ENCODE measurements around the gene JTB.

JTB gene

DNA sequence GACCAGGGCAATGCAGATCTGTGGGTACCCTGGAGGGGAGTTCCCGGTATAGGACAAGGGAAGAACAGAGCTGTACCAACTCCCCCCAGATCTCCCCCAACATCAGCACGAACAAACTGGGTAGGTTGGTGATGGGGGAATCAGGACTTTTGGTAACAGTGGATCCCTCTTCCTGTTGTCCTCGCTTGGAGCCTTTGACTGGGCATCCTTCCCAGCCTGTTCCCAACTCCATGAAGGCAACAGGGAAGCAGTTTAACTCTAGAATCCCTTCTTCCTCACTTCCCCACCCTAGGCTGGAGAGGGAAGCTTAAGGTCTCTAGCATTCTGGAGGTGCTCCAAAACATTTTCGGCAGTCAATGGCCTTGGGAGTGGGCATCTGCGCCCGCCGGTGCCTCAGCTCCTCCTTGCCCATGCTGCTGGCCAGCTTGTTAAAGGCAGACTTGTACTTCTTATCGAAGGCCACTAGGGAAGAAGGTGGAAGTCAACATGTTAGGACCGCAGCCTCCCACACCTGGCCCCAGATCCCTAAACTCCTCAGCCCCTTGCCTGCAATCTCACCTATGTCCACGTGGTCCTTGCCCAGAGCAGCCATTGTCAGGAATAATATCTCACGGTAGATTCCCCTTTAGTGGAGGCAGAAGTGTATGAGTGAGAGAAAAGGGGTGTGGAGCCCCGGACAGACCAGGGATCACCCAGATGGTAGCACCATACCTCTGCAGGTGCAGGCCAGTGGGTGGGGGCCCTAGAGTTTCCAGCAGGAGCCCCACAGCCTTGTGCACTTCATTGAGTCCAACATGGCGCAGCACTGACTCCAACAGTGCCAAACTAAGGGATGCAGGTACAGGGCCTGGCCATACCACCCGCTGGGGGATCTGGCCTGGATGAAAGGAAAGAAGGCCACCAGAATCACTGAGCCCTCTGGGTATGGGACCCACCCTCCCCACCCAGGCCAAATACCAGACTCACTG is 47.2 kb downstream of the JTB start:
- DNase-seq: no peak

GRCh38 chr1:153929426-153929825 is 48.0 kb downstream of the JTB start:
- DNase-seq: no peak

DNA sequence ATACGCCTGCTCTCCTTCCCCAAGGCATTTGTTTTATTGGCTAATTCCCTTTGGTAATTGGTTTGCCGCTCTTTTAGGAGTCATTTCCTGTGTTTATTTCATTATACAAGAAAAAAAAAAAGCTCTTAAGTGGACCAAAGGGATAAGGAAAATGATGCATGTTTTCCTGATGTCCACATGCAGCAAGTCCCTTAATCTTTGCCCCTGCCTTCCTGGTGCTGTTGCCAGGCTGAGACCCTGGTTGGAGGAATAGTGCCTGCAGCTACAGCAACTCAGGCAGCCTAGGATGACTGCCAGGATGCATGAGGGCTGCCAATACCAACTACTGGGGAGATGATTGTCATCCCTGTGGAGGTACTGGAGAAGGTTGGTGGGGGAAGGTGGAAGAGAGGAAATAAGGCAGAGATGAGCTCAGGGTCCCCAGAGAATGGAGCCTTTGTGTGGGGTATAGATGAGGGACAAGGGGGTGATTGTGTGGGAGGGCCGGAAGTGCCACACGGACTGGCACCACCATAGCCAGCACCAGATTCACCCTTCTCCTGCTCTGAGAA is 48.6 kb downstream of the JTB start:
- DNase-seq: no peak

DNA sequence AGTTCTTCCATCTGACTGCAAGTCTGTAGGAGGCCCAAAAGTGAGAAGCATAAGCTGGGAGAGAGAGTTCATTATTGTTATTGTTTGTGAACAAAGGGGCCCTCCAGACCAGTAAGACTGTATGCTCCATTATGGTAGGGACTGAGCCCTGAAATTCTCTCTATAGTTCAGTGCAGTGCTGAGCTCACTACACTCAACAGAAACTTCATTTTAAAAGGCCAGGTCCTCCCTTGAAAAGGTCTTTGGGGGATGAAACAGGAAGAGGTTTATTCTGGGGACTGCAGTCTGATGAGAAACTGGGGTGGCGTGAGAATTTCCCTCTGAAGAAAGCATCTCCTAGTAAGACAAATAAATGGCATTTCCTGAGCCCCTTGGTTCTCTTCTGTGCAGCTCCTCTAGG is 49.2 kb downstream of the JTB start:
- DNase-seq: no peak

DNA sequence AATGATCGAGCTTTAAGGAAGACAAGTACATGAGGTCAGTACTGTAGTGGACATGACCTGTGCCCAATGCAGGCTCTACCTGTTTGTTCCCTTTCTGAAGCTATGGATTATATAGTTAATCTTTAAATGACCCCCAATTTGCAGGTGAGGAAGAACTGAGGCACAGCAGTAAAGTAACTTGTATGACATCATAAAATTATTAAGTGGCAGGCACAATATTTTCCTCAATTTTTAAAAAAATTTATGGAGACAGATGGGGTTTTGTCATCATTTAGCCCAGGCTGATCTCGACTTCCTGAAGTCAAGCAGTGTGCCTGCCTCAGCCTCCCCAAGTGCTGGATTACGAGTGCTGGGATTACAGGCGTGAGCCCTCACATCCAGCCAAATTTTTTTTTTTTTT is 51.1 kb downstream of the JTB start:
- no peak for DNase-seq
